Testis (tissue), 2 donors: ENCODE results near the gene H2BK1.

Source experiments
- POLR2A ChIP-seq: fragments of 450-650 bp; IDR thresholded peaks from one replicate; pipeline ENCODE4 v1.6.1; 2017; ENCODE audit warnings: antibody characterized with exemption, mild to moderate bottlenecking, moderate library complexity
- TF ChIP-seq, protein P1 (sequence below), 3 experiments: fragments of 450-650 bp in 2 of 3; fragments of 200-600 bp in 1 of 3; sonication (generic) in 1 of 3; IDR thresholded peaks; one replicate each; pipeline ENCODE4 v1.5.1; 2016 to 2019; ENCODE audit warnings: antibody characterized with exemption in 3 of 3, mild to moderate bottlenecking in 2 of 3, moderate library complexity in 1 of 3

DNA sequence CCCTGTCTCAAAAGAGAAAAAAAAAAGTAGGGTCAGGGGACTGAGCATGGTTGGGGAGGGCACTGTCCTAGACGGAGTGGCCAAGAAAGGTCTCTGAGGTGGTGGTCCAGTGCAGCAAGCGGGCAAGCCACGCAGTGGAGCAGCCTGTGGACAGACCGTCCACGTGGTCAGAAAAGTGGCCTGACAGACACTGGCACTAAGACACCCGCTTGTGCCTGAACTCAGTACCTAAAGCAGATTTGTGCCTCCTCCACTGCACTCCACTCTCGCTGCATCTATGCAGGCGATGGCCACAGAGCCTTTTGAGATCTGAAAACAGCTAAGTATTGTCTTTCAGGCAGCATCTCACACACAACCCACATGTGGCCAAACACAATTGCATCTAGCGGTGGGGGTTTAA is 32.1 kb downstream of the H2BK1 start:
- TF ChIP-seq POLR2A: no peak
- TF ChIP-seq, protein P1, sequence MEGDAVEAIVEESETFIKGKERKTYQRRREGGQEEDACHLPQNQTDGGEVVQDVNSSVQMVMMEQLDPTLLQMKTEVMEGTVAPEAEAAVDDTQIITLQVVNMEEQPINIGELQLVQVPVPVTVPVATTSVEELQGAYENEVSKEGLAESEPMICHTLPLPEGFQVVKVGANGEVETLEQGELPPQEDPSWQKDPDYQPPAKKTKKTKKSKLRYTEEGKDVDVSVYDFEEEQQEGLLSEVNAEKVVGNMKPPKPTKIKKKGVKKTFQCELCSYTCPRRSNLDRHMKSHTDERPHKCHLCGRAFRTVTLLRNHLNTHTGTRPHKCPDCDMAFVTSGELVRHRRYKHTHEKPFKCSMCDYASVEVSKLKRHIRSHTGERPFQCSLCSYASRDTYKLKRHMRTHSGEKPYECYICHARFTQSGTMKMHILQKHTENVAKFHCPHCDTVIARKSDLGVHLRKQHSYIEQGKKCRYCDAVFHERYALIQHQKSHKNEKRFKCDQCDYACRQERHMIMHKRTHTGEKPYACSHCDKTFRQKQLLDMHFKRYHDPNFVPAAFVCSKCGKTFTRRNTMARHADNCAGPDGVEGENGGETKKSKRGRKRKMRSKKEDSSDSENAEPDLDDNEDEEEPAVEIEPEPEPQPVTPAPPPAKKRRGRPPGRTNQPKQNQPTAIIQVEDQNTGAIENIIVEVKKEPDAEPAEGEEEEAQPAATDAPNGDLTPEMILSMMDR (IDR thresholded peaks at IDR 0.05): no peak
